HCT116 (cell line): ENCODE results near the gene TMTC3. TPM values are rescaled to one million over a fixed set of nuclear protein-coding genes. Genes with fewer than 3 reads are reported as not detected.

Source experiments
- ATAC-seq: fragments of 200-7000 bp; cut with Tn5 transposase; 2 replicates; pipeline ENCODE4 v1.9.1; 2020; ENCODE audit warnings: mild to moderate bottlenecking, moderate library complexity
- BruUV-seq: library from RNA; stranded (reverse); fragments of 400-500 nt; replicated peaks from 2 replicates; lab custom pipeline; 2021; lab: Mats Ljungman, UMichigan
- CTCF ChIA-PET: fragments of 300-600 bp; sonication (Branson Sonifier 250); formaldehyde crosslinking; loops from one replicate; lab custom pipeline; 2021; ENCODE audit warnings: antibody characterized with exemption; lab: Charles Lee
- POLR2A ChIA-PET: fragments of 300-600, 350-600 bp; sonication (Branson Sonifier 250); formaldehyde crosslinking; loops from one replicate; lab custom pipeline; 2021; ENCODE audit warnings: antibody characterized with exemption; lab: Charles Lee
- RAD21 ChIA-PET, 2 experiments: fragments of 300-600 bp; sonication (Branson Sonifier 250); formaldehyde crosslinking; loops; one replicate each; lab custom pipeline; 2023; ENCODE audit warnings: low total read pairs in 2 of 2; ENCODE audit not compliant: uncharacterized antibody in 2 of 2, unreplicated experiment in 2 of 2, low non-redundant PET in 1 of 2; lab: Charles Lee
- DNase-seq: peaks from one replicate; pipeline ENCODE4 v3.0.0-alpha.2; 2010; ENCODE audit warnings: low read depth, low spot score
- H2AFZ ChIP-seq: fragments of 200-600 bp; shearing (Covaris generic), sonication (generic); 2 replicates; pipeline ENCODE4 v1.6.1; 2017; ENCODE audit warnings: low read depth, mixed run types, mixed read lengths, antibody characterized with exemption, low read length; ENCODE audit not compliant: poor library complexity, severe bottlenecking
- H3K27ac ChIP-seq: 2 replicates; pipeline ENCODE4 v1.5.1; 2012; ENCODE audit warnings: low read depth, low read length
- H3K27me3 ChIP-seq: fragments of 200-600 bp; sonication (generic); 2 replicates; pipeline ENCODE4 v1.6.1; 2016; ENCODE audit warnings: mixed run types, low read length, mixed read lengths; ENCODE audit not compliant: insufficient read depth
- H3K36me3 ChIP-seq, 2 experiments: fragments of 200-500 bp in 1 of 2; fragments of 200-600 bp in 1 of 2; sonication (Bioruptor generic) in 1 of 2; sonication (generic) in 1 of 2; 2 replicates each; pipeline versions ENCODE4 v1.5.1 to v1.6.1; 2014 to 2016; ENCODE audit warnings: low read length in 2 of 2, inconsistent platforms in 1 of 2, mixed read lengths in 1 of 2, mixed run types in 1 of 2; ENCODE audit not compliant: insufficient read depth in 2 of 2, control insufficient read depth in 1 of 2
- H3K4me1 ChIP-seq, 2 experiments: fragments of 200-600 bp in 1 of 2; sonication (generic) in 1 of 2; 2 replicates each; pipeline versions ENCODE4 v1.5.1 to v1.6.1; 2012 to 2017; ENCODE audit warnings: low read length in 2 of 2, inconsistent platforms in 1 of 2, mild to moderate bottlenecking in 1 of 2, mixed read lengths in 1 of 2, mixed run types in 1 of 2, moderate library complexity in 1 of 2; ENCODE audit not compliant: insufficient read depth in 2 of 2, control insufficient read depth in 1 of 2
- H3K4me2 ChIP-seq: fragments of 200-600 bp; sonication (generic); 2 replicates; pipeline ENCODE4 v1.6.1; 2017; ENCODE audit warnings: mixed run types, low read length, mixed read lengths
- H3K4me3 ChIP-seq, 2 experiments: fragments of 200-600 bp in 1 of 2; sonication (generic) in 1 of 2; replicated peaks in 1 of 2; 2 replicates each; pipeline ENCODE4 v1.5.1; 2011 to 2016; ENCODE audit warnings: low read length in 2 of 2, control low read depth in 1 of 2, low read depth in 1 of 2, mild to moderate bottlenecking in 1 of 2, mixed read lengths in 1 of 2, mixed run types in 1 of 2
- H3K79me2 ChIP-seq: fragments of 200-600 bp; sonication (generic); 2 replicates; pipeline ENCODE4 v1.6.1; 2017; ENCODE audit warnings: mild to moderate bottlenecking, mixed run types, low read length, moderate library complexity, mixed read lengths; ENCODE audit not compliant: insufficient read depth
- H3K9ac ChIP-seq: fragments of 200-600 bp; sonication (generic); 2 replicates; pipeline ENCODE4 v1.6.1; 2016; ENCODE audit warnings: low read length, mixed read lengths
- H3K9me2 ChIP-seq: fragments of 200-600 bp; sonication (generic), shearing (Covaris generic); 2 replicates; pipeline ENCODE4 v1.6.1; 2017; ENCODE audit warnings: mixed run types, mild to moderate bottlenecking, moderate library complexity; ENCODE audit not compliant: insufficient read depth
- H3K9me3 ChIP-seq, 2 experiments: fragments of 200-500 bp in 1 of 2; fragments of 200-600 bp in 1 of 2; sonication (Bioruptor generic) in 1 of 2; sonication (generic) in 1 of 2; 2 replicates each; pipeline ENCODE4 v1.6.1; 2014 to 2017; ENCODE audit warnings: low read length in 2 of 2, mixed read lengths in 2 of 2, inconsistent platforms in 1 of 2, low read depth in 1 of 2, mild to moderate bottlenecking in 1 of 2, mixed run types in 1 of 2, moderate library complexity in 1 of 2; ENCODE audit not compliant: control insufficient read depth in 1 of 2, insufficient read depth in 1 of 2
- H4K20me1 ChIP-seq: fragments of 200-600 bp; sonication (generic), shearing (Covaris generic); 2 replicates; pipeline ENCODE4 v1.6.1; 2017; ENCODE audit warnings: mixed run types, mild to moderate bottlenecking, moderate library complexity; ENCODE audit not compliant: insufficient read depth
- ATF3 ChIP-seq: IDR thresholded peaks from 2 replicates; pipeline ENCODE4 v1.6.1; 2012
- EGR1 ChIP-seq: IDR thresholded peaks from 2 replicates; pipeline ENCODE4 v1.6.1; 2012; ENCODE audit warnings: low read depth
- ELF1 ChIP-seq: IDR thresholded peaks from 2 replicates; pipeline ENCODE4 v1.6.1; 2012; ENCODE audit warnings: low read depth, borderline replicate concordance
- FOSL1 ChIP-seq: IDR thresholded peaks from 2 replicates; pipeline ENCODE4 v1.6.1; 2012; ENCODE audit warnings: low read depth
- JUND ChIP-seq: IDR thresholded peaks from 2 replicates; pipeline ENCODE4 v1.6.1; 2012
- REST ChIP-seq: IDR thresholded peaks from 2 replicates; pipeline ENCODE4 v1.6.1; 2012; ENCODE audit warnings: low read depth
- SP1 ChIP-seq: IDR thresholded peaks from 2 replicates; pipeline ENCODE4 v1.6.1; 2012; ENCODE audit warnings: low read depth
- ZBTB33 ChIP-seq: IDR thresholded peaks from 2 replicates; pipeline ENCODE4 v1.6.1; 2011; ENCODE audit warnings: mild to moderate bottlenecking, low read length, moderate library complexity; ENCODE audit not compliant: insufficient replicate concordance; ENCODE audit errors: extremely low read depth
- intact Hi-C: fragments of 100-400 bp; cut with micrococcal nuclease; formaldehyde crosslinking; loops from 2 replicates; pipeline ENCODE4 v1.10.0; 2022
- total RNA-seq: library from RNA; stranded (reverse); gene quantifications from one replicate; pipeline ENCODE4 v1.2.1, GENCODE V29; 2021; ENCODE audit not compliant: unreplicated experiment

Gene TMTC3
- total RNA-seq, 1 experiment from 2014 or later: 22.5 TPM

GRCh38 chr12:88242571-88242925 lies 100.4 kb downstream of the TMTC3 start:
- no peak for TF ChIP-seq ATF3
- TF ChIP-seq FOSL1: no peak
- no peak for TF ChIP-seq JUND
- no peak for TF ChIP-seq ELF1
- no peak for TF ChIP-seq EGR1
- TF ChIP-seq, all 23 proteins: peak for 0
- H3K27me3 ChIP-seq: no peaks in the 10 kb centered on the region
- no peak overlapping the region for H3K27ac ChIP-seq
- no peaks in the 10 kb centered on the region for H3K36me3 ChIP-seq
- ChIA-PET CTCF (no interaction called here), RAD21 (no interaction called here), POLR2A (no interaction called here)
- no peak overlapping the region for H3K4me3 ChIP-seq
- H3K4me2 ChIP-seq: peak overlapping the region; percentile 34
- no TSS peak for BruUV-seq
- DNase-seq (no peak), ATAC-seq (peak; percentile 43)
- H3K9me2 ChIP-seq: no peaks in the 10 kb centered on the region
- peak overlapping the region; percentile 6; the same call in 1 of the 2 replicates for H3K9ac ChIP-seq
- no peaks in the 10 kb centered on the region for H4K20me1 ChIP-seq
- intact Hi-C loops: no loop called here
- H3K9me3 ChIP-seq: no peaks in the 10 kb centered on the region; a peak in 1 of 4 replicates
- H3K79me2 ChIP-seq: no peaks in the 10 kb centered on the region
- H3K4me1 ChIP-seq: peaks cover 5 to 36% of the 10 kb centered on the region in 2 experiments; a peak in 3 of 4 replicates
- peak overlapping the region; percentile 79 for H2AFZ ChIP-seq

DNA sequence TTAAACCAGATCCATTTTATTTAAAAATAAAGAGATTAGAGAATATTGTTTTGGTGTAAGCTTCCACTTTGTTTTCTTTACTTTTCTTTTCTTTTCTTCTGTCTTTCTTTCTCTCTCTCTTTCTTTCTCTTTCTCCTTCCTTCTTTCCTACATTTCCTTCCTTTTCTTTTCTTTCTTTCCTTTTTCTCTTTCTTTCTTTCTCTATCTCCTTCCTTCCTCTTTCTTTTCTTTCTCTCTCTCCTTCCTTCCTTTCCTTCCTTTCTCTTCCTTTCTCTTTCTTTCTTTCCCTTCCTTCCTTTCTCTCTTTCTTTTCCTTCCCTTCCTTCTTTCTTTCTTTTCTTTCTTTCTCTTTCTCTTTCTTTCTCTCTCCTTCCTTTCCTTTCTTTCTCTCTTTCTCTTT lies 100.8 kb downstream of the TMTC3 start:
- CTCF ChIA-PET: no interaction called here
- H4K20me1 ChIP-seq: no peaks in the 10 kb centered on the region
- DNase-seq (no peak), ATAC-seq (no peak)
- RAD21 ChIA-PET: no interaction called here
- H3K9me3 ChIP-seq: no peaks in the 10 kb centered on the region; a peak in 1 of 4 replicates
- intact Hi-C loops: no loop called here
- H3K4me3 ChIP-seq: no peak overlapping the region
- H3K4me2 ChIP-seq: peak overlapping the region; percentile 34
- no TSS peak for BruUV-seq
- no peaks in the 10 kb centered on the region for H3K9me2 ChIP-seq
- H3K27ac ChIP-seq: no peak overlapping the region
- peak overlapping the region; percentile 79 for H2AFZ ChIP-seq
- no peaks in the 10 kb centered on the region for H3K79me2 ChIP-seq
- TF ChIP-seq SP1: no peak
- TF ChIP-seq REST: no peak
- no peak for TF ChIP-seq ZBTB33
- TF ChIP-seq EGR1: no peak
- H3K27me3 ChIP-seq: no peaks in the 10 kb centered on the region
- no peak overlapping the region for H3K9ac ChIP-seq
- no peaks in the 10 kb centered on the region for H3K36me3 ChIP-seq
- H3K4me1 ChIP-seq: peaks cover 5 to 33% of the 10 kb centered on the region in 2 experiments; a peak in 3 of 4 replicates
- POLR2A ChIA-PET: no interaction called here
